A549 (cell line): Measurements from ENCODE around the gene ZFYVE27. TPM values are rescaled to one million over a fixed set of nuclear protein-coding genes. Genes with fewer than 3 reads are reported as not detected.

ENCODE experiments used
- ATAC-seq, 2 experiments: fragments of 200-7000 bp in 1 of 2; fragments of >200 bp in 1 of 2; cut with Nextera tagmentation in 1 of 2; cut with Tn5 transposase in 1 of 2; 3 replicates each; pipeline versions ENCODE4 v1.8.0 to v1.9.1; 2018 to 2020; ENCODE audit warnings: mild to moderate bottlenecking in 1 of 2, moderate library complexity in 1 of 2
- CTCF ChIA-PET: fragments of 300-600 bp; sonication (Branson Sonifier 250); formaldehyde crosslinking; extraction: SDS; loops from one replicate; lab custom pipeline; 2021; ENCODE audit warnings: antibody characterized with exemption, inconsistent platforms; lab: Yijun Ruan, JAX
- POLR2A ChIA-PET: fragments of 350-600 bp; formaldehyde crosslinking; extraction: SDS; loops from one replicate; lab custom pipeline; 2021; ENCODE audit warnings: antibody characterized with exemption, inconsistent platforms; lab: Yijun Ruan, JAX
- DNase-seq, 2 experiments: peaks; one replicate each; pipeline versions ENCODE4 v3.0.0 to v3.0.0-alpha.2; 2011 to 2016; ENCODE audit warnings: low read depth in 1 of 2, low spot score in 1 of 2
- FAIRE-seq: peaks from 2 replicates; lab custom pipeline; 2011; peaks lifted over from hg19 to GRCh38; lab: Jason Lieb, UNC
- H3K27ac ChIP-seq, 2 experiments: fragments of >200 bp; sonication (Bioruptor Twin); formaldehyde crosslinking; 3 replicates each; pipeline ENCODE4 v1.5.1; 2016 to 2017
- H3K4me1 ChIP-seq: fragments of >200 bp; sonication (Bioruptor Twin); formaldehyde crosslinking; 3 replicates; pipeline ENCODE4 v1.6.1; 2016
- H3K4me2 ChIP-seq: fragments of >200 bp; sonication (Bioruptor Twin); formaldehyde crosslinking; 3 replicates; pipeline ENCODE4 v1.6.1; 2016
- H3K4me3 ChIP-seq: fragments of >200 bp; sonication (Bioruptor Twin); formaldehyde crosslinking; 3 replicates; pipeline ENCODE4 v1.5.1; 2016
- H3K9me3 ChIP-seq: fragments of >200 bp; sonication (Bioruptor Twin); formaldehyde crosslinking; 3 replicates; pipeline ENCODE4 v1.6.1; 2016
- ATOH8 ChIP-seq: fragments of 250-450 bp; sonication (Bioruptor Pico); IDR thresholded peaks from 2 replicates; pipeline ENCODE4 v1.5.0; 2020; ENCODE audit warnings: low read depth, mild to moderate bottlenecking, moderate library complexity
- CEBPB ChIP-seq, 2 experiments: fragments of >200 bp in 1 of 2; sonication (Bioruptor Twin) in 1 of 2; formaldehyde crosslinking in 1 of 2; IDR thresholded peaks; 2 replicates each; pipeline ENCODE4 v1.6.1; 2012 to 2016
- CTCF ChIP-seq: fragments of >200 bp; sonication (Bioruptor Twin); formaldehyde crosslinking; IDR thresholded peaks from 3 replicates; pipeline ENCODE4 v1.5.1; 2016
- ELK1 ChIP-seq: fragments of 150-350 bp; IDR thresholded peaks from 2 replicates; pipeline ENCODE4 v1.6.1; 2014; ENCODE audit warnings: low read depth, mild to moderate bottlenecking, low read length
- EP300 ChIP-seq, 2 experiments: fragments of >200 bp; sonication (Bioruptor Twin); formaldehyde crosslinking; IDR thresholded peaks; 2 replicates in 1 of 2; 3 replicates in 1 of 2; pipeline ENCODE4 v1.6.1; 2016 to 2017
- FOSB ChIP-seq: fragments of 250-450 bp; sonication (Bioruptor Pico); IDR thresholded peaks from 2 replicates; pipeline ENCODE4 v1.5.0; 2020; ENCODE audit warnings: mild to moderate bottlenecking, moderate library complexity
- FOSL2 ChIP-seq, 2 experiments: fragments of 450-650 bp in 1 of 2; fragments of >200 bp in 1 of 2; sonication (Bioruptor Twin) in 1 of 2; formaldehyde crosslinking; IDR thresholded peaks; 2 replicates each; pipeline versions ENCODE4 v1.5.0 to v1.6.1; 2016 to 2020; ENCODE audit warnings: mild to moderate bottlenecking in 1 of 2, moderate library complexity in 1 of 2
- FOXS1 ChIP-seq: fragments of 250-450 bp; sonication (Bioruptor Pico); IDR thresholded peaks from 2 replicates; pipeline ENCODE4 v1.5.0; 2020; ENCODE audit warnings: mild to moderate bottlenecking, moderate library complexity
- GATA3 ChIP-seq: IDR thresholded peaks from 2 replicates; pipeline ENCODE4 v1.6.1; 2012; ENCODE audit warnings: borderline replicate concordance
- HEYL ChIP-seq: fragments of 250-450 bp; sonication (Bioruptor Pico); IDR thresholded peaks from 2 replicates; pipeline ENCODE4 v1.8.0; 2021; ENCODE audit warnings: mild to moderate bottlenecking, moderate library complexity
- HOXA7 ChIP-seq: fragments of 250-450 bp; sonication (Bioruptor Pico); IDR thresholded peaks from 2 replicates; pipeline ENCODE4 v1.5.0; 2020; ENCODE audit warnings: mild to moderate bottlenecking, moderate library complexity
- HOXB5 ChIP-seq: fragments of 250-450 bp; sonication (Bioruptor Pico); IDR thresholded peaks from 2 replicates; pipeline ENCODE4 v1.5.0; 2020; ENCODE audit warnings: mild to moderate bottlenecking, moderate library complexity
- KDM1A ChIP-seq: fragments of 200-600 bp; sonication (generic); IDR thresholded peaks from 2 replicates; pipeline ENCODE4 v1.6.1; 2016; ENCODE audit warnings: low read depth, mild to moderate bottlenecking
- MAFK ChIP-seq: fragments of 450-650 bp; IDR thresholded peaks from 2 replicates; pipeline ENCODE4 v1.6.1; 2014; ENCODE audit not compliant: partially characterized antibody
- MAX ChIP-seq: IDR thresholded peaks from 2 replicates; pipeline ENCODE4 v1.6.1; 2012
- MYC ChIP-seq: IDR thresholded peaks from 2 replicates; pipeline ENCODE4 v1.6.1; 2012; ENCODE audit warnings: mild to moderate bottlenecking, inconsistent platforms, low read length, improper control_type of control experiment, borderline replicate concordance
- NR3C1 ChIP-seq: fragments of >200 bp; sonication (Bioruptor Twin); formaldehyde crosslinking; IDR thresholded peaks from 3 replicates; pipeline ENCODE4 v1.6.1; 2017
- POLR2A ChIP-seq: IDR thresholded peaks from 2 replicates; pipeline ENCODE4 v1.6.1; 2012; ENCODE audit warnings: mild to moderate bottlenecking, low read length
- POLR2AphosphoS2 ChIP-seq: conservative IDR thresholded peaks from 2 replicates; pipeline ENCODE4 v1.6.1; 2012; ENCODE audit warnings: low read length, improper control_type of control experiment, inconsistent platforms
- RAD21 ChIP-seq, 2 experiments: fragments of >200 bp in 1 of 2; sonication (Bioruptor Twin) in 1 of 2; formaldehyde crosslinking in 1 of 2; IDR thresholded peaks in 1 of 2; conservative IDR thresholded peaks in 1 of 2; 2 replicates in 1 of 2; 3 replicates in 1 of 2; pipeline ENCODE4 v1.6.1; 2012 to 2018; ENCODE audit warnings: inconsistent platforms in 1 of 2
- RCOR1 ChIP-seq: fragments of 150-350 bp; IDR thresholded peaks from 2 replicates; pipeline ENCODE4 v1.6.1; 2014; ENCODE audit warnings: antibody characterized with exemption, low read length, low read depth
- TFCP2L1 ChIP-seq: fragments of 250-450 bp; sonication (Bioruptor Pico); IDR thresholded peaks from 2 replicates; pipeline ENCODE4 v1.5.0; 2021; ENCODE audit warnings: mild to moderate bottlenecking
- ZNF302 ChIP-seq: fragments of 250-450 bp; sonication (Bioruptor Pico); IDR thresholded peaks from 2 replicates; pipeline ENCODE4 v1.9.0; 2021; ENCODE audit warnings: inconsistent platforms, mild to moderate bottlenecking, moderate library complexity
- ZSCAN20 ChIP-seq: fragments of 250-450 bp; sonication (Bioruptor Pico); IDR thresholded peaks from 2 replicates; pipeline ENCODE4 v1.8.0; 2022; ENCODE audit warnings: mild to moderate bottlenecking, moderate library complexity
- WGBS: methylation state at CpG from one replicate; pipeline ENCODE4 v1.1.6; 2017; ENCODE audit errors: missing lambda C conversion rate; 5-methylcytosine and 5-hydroxymethylcytosine counted together
- polyA plus RNA-seq, 4 experiments: library from polyadenylated mRNA; depleted of rRNA in 3 of 4; stranded (reverse); fragments of >200 nt; fragmentation: RNase III in 1 of 4; extraction: RNeasy Plus Mini Kit Qiagen cat#74134 plus additional on column Dnase treatment in 1 of 4; gene quantifications; 2 replicates in 3 of 4; 3 replicates in 1 of 4; pipeline ENCODE4 v1.2.3, GENCODE V29; 2011 to 2017

Gene ZFYVE27
- polyA plus RNA-seq, 2 of the 4 experiments (the other 2 are of a cell fraction): 17.1 to 20.1 TPM

- TF ChIP-seq NR3C1 (no peak), MYC (peak; percentile 5; the same call in 1 of the 2 replicates), GATA3 (peak; percentile 22; the same call in 1 of the 2 replicates), MAX (0 out of 2 replicates have a peak, but pooled peaks have one; percentile 26), FOSB (CRISPR knock-in tag) (0 out of 2 replicates have a peak, but pooled peaks have one; percentile 28), ATOH8 (CRISPR knock-in tag) (0 out of 2 replicates have a peak, but pooled peaks have one; percentile 32), EP300 (IDR thresholded peaks at IDR 0.05) (no peak), FOSL2 (IDR thresholded peaks at IDR 0.05) (no peak), FOSL2 (CRISPR knock-in tag; IDR thresholded peaks at IDR 0.05) (peak; percentile 29), HEYL (CRISPR knock-in tag) (0 out of 2 replicates have a peak, but pooled peaks have one; percentile 55), CEBPB (IDR thresholded peaks at IDR 0.05) (peak in 1 of 2 experiments; percentile 65; a peak in 2 of 4 replicates), POLR2A (no peak), TFCP2L1 (peak; percentile 69; the same call in 1 of the 2 replicates), HOXA7 (CRISPR knock-in tag) (peak; percentile 90; the same call in 1 of the 2 replicates), ZNF302 (CRISPR knock-in tag) (peak; percentile 62), MAFK (peak; percentile 86), ELK1 (no peak), RCOR1 (no peak), POLR2AphosphoS2 (no peak), FOXS1 (CRISPR knock-in tag) (peak; percentile 54; the same call in 1 of the 2 replicates), CTCF (no peak), ZSCAN20 (peak; percentile 66; the same call in 1 of the 2 replicates), RAD21 (conservative IDR thresholded peaks at IDR 0.05 in 1 of 2, IDR thresholded peaks at IDR 0.05 in 1 of 2) (no peak), HOXB5 (CRISPR knock-in tag) (no peak; the same call in 1 of the 2 replicates), KDM1A (no peak)
- ATAC-seq (peak; percentile 4 to 9; a peak in 4 of 6 replicates), DNase-seq (peak in 1 of 2 experiments; percentile 84), FAIRE-seq (peak; percentile 51)
- peak overlapping the region; percentile 93 to 94 for H3K27ac ChIP-seq
- peak overlapping the region; percentile 17; the same call in 1 of the 3 replicates for H3K4me3 ChIP-seq
- CTCF ChIA-PET: interaction anchor here (0.9 to 37.6 kb wide), 7 partner anchors 8 to 116 kb away, joined by 3 to 1127 read pairs (median 16); partner anchors contain the start of genes ANKRD2, MARVELD1 and ZFYVE27
- H3K4me2 ChIP-seq: peak overlapping the region; percentile 78
- H3K9me3 ChIP-seq: no peaks in the 10 kb centered on the region
- 20% methylated on average over 14 of the region's 14 CpGs for WGBS
- peaks cover 53% of the 10 kb centered on the region for H3K4me1 ChIP-seq
- POLR2A ChIA-PET: interaction anchor here (0.7 to 3.4 kb wide), 21 partner anchors 10 to 287 kb away, joined by 3 to 53 read pairs (median 6); partner anchors contain the start of genes MARVELD1, PI4K2A, RRP12 and UBTD1
These were observed 48.8 kb upstream of the ZFYVE27 start for GRCh38 chr10:97687785-97688781.
